ENCODE results near the gene EEF2K.
"Not testable (repeated sequence)": the region's sequence is repeated elsewhere in the genome, so short reads cannot be mapped to it uniquely, and the experiment has no call there.

- not testable (repeated sequence) for TF ChIP-seq CTCF (IDR thresholded peaks at IDR 0.05 in 2 of 3, conservative IDR thresholded peaks at IDR 0.05 in 1 of 3; ENCODE audit: borderline replicate concordance in 1 of 3, insufficient read depth in 1 of 3, low read depth in 2 of 3, low read length in 2 of 3); CEBPB (IDR thresholded peaks at IDR 0.05; ENCODE audit: low read depth); POLR2A (IDR thresholded peaks at IDR 0.05; ENCODE audit: borderline replicate concordance, extremely low read depth, insufficient read depth, insufficient read length); SIN3A (IDR thresholded peaks at IDR 0.05; ENCODE audit: low read depth); EZH2 (IDR thresholded peaks at IDR 0.05)
Observed at GRCh38 chr16:22301423-22301822, 95.3 kb downstream of the EEF2K start.
